Stomach (tissue), 9 donors: ENCODE results near the gene AMD1. TPM values are rescaled to one million over a fixed set of nuclear protein-coding genes. Genes with fewer than 3 reads are reported as not detected.
"Not testable (repeated sequence)": the region's sequence is repeated elsewhere in the genome, so short reads cannot be mapped to it uniquely, and the experiment has no call there.

Experiments
- DNase-seq, 2 donors: peaks; one replicate each; pipeline versions ENCODE4 v3.0.0 to v3.0.0-alpha.2; 2013 to 2019
- H3K27ac ChIP-seq, 5 donors: fragments of 200-600 bp in 4 of 5; sonication (generic) in 4 of 5; one replicate each; pipeline ENCODE4 v1.5.1; 2013 to 2019; ENCODE audit warnings: mild to moderate bottlenecking in 1 of 5, moderate library complexity in 1 of 5
- H3K27me3 ChIP-seq, 3 donors: fragments of 200-600 bp; sonication (generic); one replicate each; pipeline ENCODE4 v1.5.1; 2017 to 2019; ENCODE audit warnings: mixed run types in 1 of 3
- H3K36me3 ChIP-seq, 4 donors: fragments of 200-600 bp; sonication (generic); 1 replicate in 3 of 4; 2 replicates in 1 of 4; pipeline ENCODE4 v1.5.1; 2016 to 2019
- H3K4me1 ChIP-seq, 4 donors: fragments of 200-600 bp; sonication (generic); one replicate each; pipeline ENCODE4 v1.5.1; 2016 to 2019
- H3K4me3 ChIP-seq, 4 donors: fragments of 200-600 bp; sonication (generic) in 3 of 4; one replicate each; pipeline ENCODE4 v1.5.1; 2016 to 2019; ENCODE audit warnings: mild to moderate bottlenecking in 1 of 4
- H3K9me3 ChIP-seq, 4 donors: fragments of 200-600 bp; sonication (generic); one replicate each; pipeline ENCODE4 v1.5.1; 2016 to 2019
- CTCF ChIP-seq, 7 experiments: fragments of 450-650 bp in 4 of 7; fragments of 200-600 bp in 3 of 7; sonication (generic) in 3 of 7; IDR thresholded peaks; one replicate each; pipeline ENCODE4 v1.5.1; 2016 to 2019; ENCODE audit warnings: antibody characterized with exemption in 7 of 7, control low read depth in 2 of 7, mild to moderate bottlenecking in 1 of 7
- EP300 ChIP-seq: sonication (generic); formaldehyde crosslinking; IDR thresholded peaks from one replicate; pipeline ENCODE4 v1.6.1; 2017; ENCODE audit warnings: antibody characterized with exemption
- POLR2A ChIP-seq, 4 donors: fragments of 450-650 bp; IDR thresholded peaks; one replicate each; pipeline ENCODE4 v1.6.1; 2016; ENCODE audit warnings: antibody characterized with exemption in 4 of 4, control low read depth in 2 of 4, mild to moderate bottlenecking in 1 of 4, moderate library complexity in 1 of 4
- POLR2AphosphoS5 ChIP-seq, 3 donors: sonication (generic); formaldehyde crosslinking; IDR thresholded peaks; one replicate each; pipeline ENCODE4 v1.6.1; 2016; ENCODE audit warnings: antibody characterized with exemption in 3 of 3
- WGBS, 5 donors: extraction: QIAGEN DNeasy Blood & Tissue Kit in 3 of 5; methylation state at CpG; one replicate each; pipeline versions ENCODE4 v1.1.5 to v1.1.7; 2013 to 2018; 5-methylcytosine and 5-hydroxymethylcytosine counted together
- intact Hi-C: fragments of 100-400 bp; cut with DNase I; formaldehyde crosslinking; loops from one replicate; pipeline ENCODE4 v1.15.1; 2023; ENCODE audit warnings: low total_unique reads
- polyA plus RNA-seq, 3 donors: library from polyadenylated mRNA; stranded (reverse); fragments of 200-250 nt; gene quantifications; one replicate each; pipeline ENCODE4 v1.2.3, GENCODE V29; 2013
- total RNA-seq, 5 donors: library from RNA; depleted of rRNA; stranded (reverse); fragments of >200 nt; gene quantifications; one replicate each; pipeline versions ENCODE4 v1.1.0 to v1.2.3, GENCODE V29; 2014 to 2016
- donor health status: healthy with polysubstance abuse.
- donor health status: Bipolar disorder and iron deficiency.
- donor health status: healthy.

The AMD1 gene
- total and polyA plus RNA-seq, 8 donors: 8.4 to 179 (median 50.4) TPM

GRCh38 chr6:110831405-110831804 is 43.2 kb upstream of the AMD1 start:
- Histone ChIP-seq H3K4me3 (no peak overlapping the region), H3K4me1 (peaks cover 0 to 6% (median 3%) of the 10 kb centered on the region in 4 donors), H3K27ac (no peak overlapping the region), H3K9me3 (no peaks in the 10 kb centered on the region), H3K27me3 (no peaks in the 10 kb centered on the region), H3K36me3 (no peaks in the 10 kb centered on the region)
- DNase-seq: no peak
- intact Hi-C loops: no loop called here
- WGBS, 5 donors: 87 to 96% (median 94%) methylated on average over 6 of the region's 6 CpGs
- TF ChIP-seq POLR2A (IDR thresholded peaks at IDR 0.05): no peak
- TF ChIP-seq EP300: no peak

GRCh38 chr6:110833831-110834230 is 40.8 kb upstream of the AMD1 start:
- no peaks in the 10 kb centered on the region for H3K27me3 ChIP-seq
- intact Hi-C loops: no loop called here
- no peak for DNase-seq
- no peaks in the 10 kb centered on the region for H3K36me3 ChIP-seq
- H3K4me1 ChIP-seq: no peaks in the 10 kb centered on the region
- TF ChIP-seq POLR2A (IDR thresholded peaks at IDR 0.05) (no peak), CTCF (IDR thresholded peaks at IDR 0.05) (no peak), POLR2AphosphoS5 (IDR thresholded peaks at IDR 0.05) (no peak), EP300 (no peak)
- no peak overlapping the region for H3K27ac ChIP-seq
- no peaks in the 10 kb centered on the region for H3K9me3 ChIP-seq
- 80 to 86% (median 82%) methylated on average over 6 of the region's 6 CpGs for WGBS, 5 donors
- no peak overlapping the region for H3K4me3 ChIP-seq

DNA sequence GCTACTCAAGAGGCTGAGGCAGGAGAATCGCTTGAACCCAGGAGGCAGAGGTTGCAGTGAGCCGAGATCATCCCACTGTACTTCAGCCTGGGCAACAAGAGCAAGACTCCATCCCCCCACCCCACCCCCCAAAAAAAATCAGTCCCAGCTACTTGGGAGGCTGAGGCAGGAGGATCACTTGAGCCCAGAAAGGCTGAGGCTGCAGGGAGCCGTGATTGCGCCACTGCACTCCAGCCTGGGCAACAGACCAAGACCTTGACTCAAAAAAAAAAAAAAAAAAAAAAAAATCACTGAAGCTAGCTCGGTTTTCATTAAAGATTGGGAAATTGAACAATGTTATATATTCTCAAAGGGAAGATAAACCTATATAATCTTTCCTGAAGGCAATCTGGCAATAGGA is 38.8 kb upstream of the AMD1 start:
- H3K4me3 ChIP-seq, H3K27ac ChIP-seq, H3K9me3 ChIP-seq, H3K4me1 ChIP-seq, intact Hi-C loops, DNase-seq, H3K27me3 ChIP-seq, H3K36me3 ChIP-seq: not testable (repeated sequence)
- WGBS, 5 donors: 80 to 91% (median 87%) methylated on average over 5 of the region's 5 CpGs

GRCh38 chr6:110841266-110841665 is 33.3 kb upstream of the AMD1 start:
- Histone ChIP-seq H3K9me3 (no peaks in the 10 kb centered on the region), H3K4me1 (no peaks in the 10 kb centered on the region), H3K27me3 (no peaks in the 10 kb centered on the region), H3K4me3 (no peak overlapping the region), H3K27ac (no peak overlapping the region), H3K36me3 (no peaks in the 10 kb centered on the region)
- no peak for DNase-seq
- 85 to 95% (median 91%) methylated on average over 6 of the region's 6 CpGs for WGBS, 5 donors
- TF ChIP-seq EP300 (no peak), POLR2AphosphoS5 (IDR thresholded peaks at IDR 0.05) (no peak), CTCF (IDR thresholded peaks at IDR 0.05) (no peak), POLR2A (IDR thresholded peaks at IDR 0.05) (no peak)
- intact Hi-C loops: no loop called here

GRCh38 chr6:110849781-110850180 is 24.8 kb upstream of the AMD1 start:
- H3K27me3 ChIP-seq: no peaks in the 10 kb centered on the region
- 80 to 88% (median 87%) methylated on average over 4 of the region's 4 CpGs for WGBS, 5 donors
- H3K4me3 ChIP-seq: no peak overlapping the region
- H3K9me3 ChIP-seq: no peaks in the 10 kb centered on the region
- no peaks in the 10 kb centered on the region for H3K36me3 ChIP-seq
- no peak for DNase-seq
- no peaks in the 10 kb centered on the region for H3K4me1 ChIP-seq
- no peak overlapping the region for H3K27ac ChIP-seq
- intact Hi-C loops: no loop called here
- TF ChIP-seq EP300 (no peak), CTCF (IDR thresholded peaks at IDR 0.05) (no peak), POLR2AphosphoS5 (IDR thresholded peaks at IDR 0.05) (no peak), POLR2A (IDR thresholded peaks at IDR 0.05) (no peak)
